DOHH2 (cell line): ENCODE measurements around the gene CXXC1.
A peak's percentile ranks its signal among the peaks of the same experiment; 100 is the strongest.

Experiments used
- H3F3A ChIP-seq: fragments of 200-600 bp; sonication (generic), shearing (Covaris generic); 2 replicates; pipeline ENCODE4 v1.6.0; 2016; ENCODE audit warnings: antibody characterized with exemption, mild to moderate bottlenecking; ENCODE audit not compliant: control insufficient read depth, insufficient read depth
- H3K27ac ChIP-seq: fragments of 200-600 bp; sonication (generic); 2 replicates; pipeline ENCODE4 v1.5.1; 2014; ENCODE audit warnings: low read depth, mild to moderate bottlenecking, low read length, moderate library complexity
- H3K27me3 ChIP-seq: fragments of 200-600 bp; sonication (generic); 2 replicates; pipeline ENCODE4 v1.6.1; 2014; ENCODE audit warnings: mild to moderate bottlenecking, low read length, mixed read lengths; ENCODE audit not compliant: control insufficient read depth
- H3K36me3 ChIP-seq: fragments of 200-600 bp; sonication (generic); 2 replicates; pipeline ENCODE4 v1.6.1; 2014; ENCODE audit warnings: mild to moderate bottlenecking, low read length, moderate library complexity, mixed read lengths; ENCODE audit not compliant: control insufficient read depth
- H3K4me1 ChIP-seq: fragments of 200-600 bp; sonication (generic); 2 replicates; pipeline ENCODE4 v1.6.1; 2014; ENCODE audit warnings: mild to moderate bottlenecking, low read length, mixed read lengths; ENCODE audit not compliant: control insufficient read depth
- H3K4me2 ChIP-seq: fragments of 200-600 bp; sonication (generic); 2 replicates; pipeline ENCODE4 v1.6.0; 2014; ENCODE audit warnings: mild to moderate bottlenecking, low read length, moderate library complexity
- H3K4me3 ChIP-seq: fragments of 200-600 bp; sonication (generic); 2 replicates; pipeline ENCODE4 v1.5.1; 2014; ENCODE audit warnings: mild to moderate bottlenecking, low read length, mixed read lengths
- H3K79me2 ChIP-seq: fragments of 200-600 bp; sonication (generic); 2 replicates; pipeline ENCODE4 v1.6.1; 2014; ENCODE audit warnings: mild to moderate bottlenecking, low read length, mixed read lengths; ENCODE audit not compliant: control insufficient read depth
- H3K9me2 ChIP-seq: fragments of 200-600 bp; sonication (generic); replicated peaks from 2 replicates; pipeline ENCODE4 v1.6.1; 2014; ENCODE audit warnings: mild to moderate bottlenecking, low read length, mixed read lengths; ENCODE audit not compliant: control insufficient read depth
- H3K9me3 ChIP-seq: fragments of 200-600 bp; sonication (generic); 2 replicates; pipeline ENCODE4 v1.6.1; 2014; ENCODE audit warnings: antibody characterized with exemption, low read length, mixed read lengths; ENCODE audit not compliant: control insufficient read depth, insufficient read depth
- H4K20me1 ChIP-seq: fragments of 200-600 bp; sonication (generic); 2 replicates; pipeline ENCODE4 v1.6.0; 2014; ENCODE audit warnings: low read depth, mild to moderate bottlenecking, antibody characterized with exemption, low read length, moderate library complexity; ENCODE audit not compliant: control insufficient read depth, insufficient read depth
- EZH2phosphoT487 ChIP-seq: fragments of 200-600 bp; sonication (generic); IDR thresholded peaks from 2 replicates; pipeline ENCODE4 v1.6.1; 2017; ENCODE audit warnings: borderline replicate concordance, mild to moderate bottlenecking, antibody characterized with exemption, low read length, moderate library complexity, mixed read lengths
- TF ChIP-seq, protein P1 (sequence below): fragments of 200-600 bp; sonication (generic); IDR thresholded peaks from one replicate; pipeline ENCODE4 v1.5.1; 2014; ENCODE audit warnings: antibody characterized with exemption, mild to moderate bottlenecking, low read depth, low read length; ENCODE audit not compliant: poor library complexity, severe bottlenecking

The CXXC1 gene

GRCh38 chr18:50315100-50315871 is 27.8 kb upstream of the CXXC1 start:
- Histone ChIP-seq H3K9me3 (no peaks in the 10 kb centered on the region), H3K4me1 (peaks cover 63% of the 10 kb centered on the region), H3K4me3 (peak overlapping the region; percentile 50), H3K79me2 (no peaks in the 10 kb centered on the region), H3K27ac (peak overlapping the region; percentile 55), H3K27me3 (no peaks in the 10 kb centered on the region), H3F3A (peaks cover 14% of the 10 kb centered on the region), H3K4me2 (peak overlapping the region; percentile 68), H4K20me1 (no peaks in the 10 kb centered on the region), H3K36me3 (no peaks in the 10 kb centered on the region), H3K9me2 (no peaks in the 10 kb centered on the region)
- TF ChIP-seq, protein P1, sequence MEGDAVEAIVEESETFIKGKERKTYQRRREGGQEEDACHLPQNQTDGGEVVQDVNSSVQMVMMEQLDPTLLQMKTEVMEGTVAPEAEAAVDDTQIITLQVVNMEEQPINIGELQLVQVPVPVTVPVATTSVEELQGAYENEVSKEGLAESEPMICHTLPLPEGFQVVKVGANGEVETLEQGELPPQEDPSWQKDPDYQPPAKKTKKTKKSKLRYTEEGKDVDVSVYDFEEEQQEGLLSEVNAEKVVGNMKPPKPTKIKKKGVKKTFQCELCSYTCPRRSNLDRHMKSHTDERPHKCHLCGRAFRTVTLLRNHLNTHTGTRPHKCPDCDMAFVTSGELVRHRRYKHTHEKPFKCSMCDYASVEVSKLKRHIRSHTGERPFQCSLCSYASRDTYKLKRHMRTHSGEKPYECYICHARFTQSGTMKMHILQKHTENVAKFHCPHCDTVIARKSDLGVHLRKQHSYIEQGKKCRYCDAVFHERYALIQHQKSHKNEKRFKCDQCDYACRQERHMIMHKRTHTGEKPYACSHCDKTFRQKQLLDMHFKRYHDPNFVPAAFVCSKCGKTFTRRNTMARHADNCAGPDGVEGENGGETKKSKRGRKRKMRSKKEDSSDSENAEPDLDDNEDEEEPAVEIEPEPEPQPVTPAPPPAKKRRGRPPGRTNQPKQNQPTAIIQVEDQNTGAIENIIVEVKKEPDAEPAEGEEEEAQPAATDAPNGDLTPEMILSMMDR, result no peak
- no peak for TF ChIP-seq EZH2phosphoT487

DNA sequence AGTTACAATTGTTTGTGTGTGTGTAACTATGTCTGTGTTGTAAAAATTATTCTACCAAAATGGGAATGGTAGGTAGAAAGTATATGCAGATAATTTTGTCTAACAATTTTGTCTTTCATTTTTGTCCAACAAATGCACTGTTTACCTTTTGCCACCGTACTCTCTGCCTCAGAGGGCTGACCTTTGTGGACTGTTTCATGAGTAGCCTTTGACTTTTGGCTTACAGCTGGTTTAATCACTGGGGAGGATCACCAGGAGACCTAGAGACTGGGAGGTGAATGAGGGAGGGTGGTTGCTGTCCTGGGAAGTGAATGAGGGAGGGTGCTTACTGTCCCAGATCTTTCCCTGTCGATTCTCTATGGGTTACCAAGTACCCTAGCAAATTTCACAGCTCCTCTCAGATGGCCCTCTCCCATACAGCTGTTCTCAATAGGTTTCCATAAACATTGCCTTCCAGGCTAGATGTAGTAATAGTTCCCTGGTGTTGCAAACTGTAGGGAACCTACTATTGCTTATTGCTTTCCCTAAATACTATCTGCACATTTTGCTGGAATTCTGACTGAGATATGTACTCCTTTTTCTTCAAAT is 26.5 kb upstream of the CXXC1 start:
- no peak overlapping the region for H3K27ac ChIP-seq
- peaks cover 56% of the 10 kb centered on the region for H3K4me1 ChIP-seq
- H3K27me3 ChIP-seq, result no peaks in the 10 kb centered on the region
- no peak overlapping the region for H3K4me3 ChIP-seq
- no peaks in the 10 kb centered on the region for H4K20me1 ChIP-seq
- peak overlapping the region; percentile 68 for H3K4me2 ChIP-seq
- H3K36me3 ChIP-seq, result no peaks in the 10 kb centered on the region
- H3K9me2 ChIP-seq, result no peaks in the 10 kb centered on the region
- TF ChIP-seq, protein P1, result no peak
- no peak for TF ChIP-seq EZH2phosphoT487
- peaks cover 14% of the 10 kb centered on the region for H3F3A ChIP-seq
- no peaks in the 10 kb centered on the region for H3K9me3 ChIP-seq
- no peaks in the 10 kb centered on the region for H3K79me2 ChIP-seq

DNA sequence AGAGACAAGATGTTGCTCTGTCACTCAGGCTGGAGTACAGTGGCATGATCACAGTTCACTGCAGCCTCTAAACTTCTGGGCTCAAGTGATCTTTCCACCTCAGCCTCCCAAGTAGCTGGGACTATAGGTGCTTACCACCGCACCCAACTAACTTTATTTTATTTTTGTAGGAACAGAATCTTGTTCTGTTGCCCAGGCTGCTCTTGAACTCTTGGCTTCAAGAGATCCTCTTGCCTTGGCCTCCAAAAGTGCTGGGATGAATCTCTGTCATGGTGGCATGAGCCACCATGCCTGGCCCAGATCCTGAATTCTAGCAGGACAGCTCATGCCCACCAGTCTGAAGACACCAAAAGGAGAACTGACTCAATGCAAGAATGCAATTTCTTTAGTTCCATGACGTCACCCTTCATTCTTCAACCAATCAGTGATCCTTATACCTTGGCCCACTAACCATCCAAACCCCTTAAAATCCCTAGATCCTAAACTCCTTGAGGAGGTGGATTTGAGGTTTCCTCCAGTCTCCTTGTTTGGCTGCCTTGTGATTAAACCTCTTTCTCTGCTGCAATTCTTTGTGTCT is 25.6 kb upstream of the CXXC1 start:
- Histone ChIP-seq H3K79me2 (no peaks in the 10 kb centered on the region), H4K20me1 (no peaks in the 10 kb centered on the region), H3K27me3 (no peaks in the 10 kb centered on the region), H3F3A (peaks cover 14% of the 10 kb centered on the region), H3K27ac (peak overlapping the region; percentile 68), H3K36me3 (no peaks in the 10 kb centered on the region), H3K4me1 (peaks cover 62% of the 10 kb centered on the region), H3K9me3 (no peaks in the 10 kb centered on the region), H3K9me2 (no peaks in the 10 kb centered on the region), H3K4me3 (peak overlapping the region; percentile 55), H3K4me2 (peak overlapping the region; percentile 78)
- TF ChIP-seq, protein P1, result no peak
- TF ChIP-seq EZH2phosphoT487, result no peak
